CD4-positive, alpha-beta T cell treated with Interferon alpha-2 for 1 hour (primary cell): Measurements from ENCODE around the gene AQP3.
"Not testable (repeated sequence)": the region's sequence is repeated elsewhere in the genome, so short reads cannot be mapped to it uniquely, and the experiment has no call there.

Source experiments
- DNase-seq, 2 donors: peaks; one replicate each; pipeline ENCODE4 v3.0.0-alpha.2; 2020 to 2022

The AQP3 gene

GRCh38 chr9:33464045-33464636, 16.7 kb upstream of the AQP3 start:
- DNase-seq = no peak

GRCh38 chr9:33463151-33463550, 15.8 kb upstream of the AQP3 start:
- no peak for DNase-seq

- DNase-seq = no peak
Observed at GRCh38 chr9:33461492-33461891, 14.1 kb upstream of the AQP3 start.

- no peak for DNase-seq
Observed at GRCh38 chr9:33460854-33461253, 13.5 kb upstream of the AQP3 start.

- no peak for DNase-seq
Observed at GRCh38 chr9:33459115-33459514, 11.7 kb upstream of the AQP3 start.

GRCh38 chr9:33458444-33458843, 11.1 kb upstream of the AQP3 start:
- peak; percentile 53 to 75 for DNase-seq

GRCh38 chr9:33455945-33456344, 8.6 kb upstream of the AQP3 start:
- DNase-seq = peak in 1 of 2 donors; percentile 47

GRCh38 chr9:33455456-33455855, 8.1 kb upstream of the AQP3 start:
- not testable (repeated sequence) for DNase-seq

- not testable (repeated sequence) for DNase-seq
Observed at GRCh38 chr9:33454661-33455026, 7.3 kb upstream of the AQP3 start.

- DNase-seq = no peak
Observed at GRCh38 chr9:33453999-33454660, 6.7 kb upstream of the AQP3 start.

- DNase-seq = no peak
Observed at GRCh38 chr9:33453286-33453860, 6.0 kb upstream of the AQP3 start.

- DNase-seq = peak; percentile 24 to 55
Observed at GRCh38 chr9:33452828-33453271, 5.5 kb upstream of the AQP3 start.

- no peak for DNase-seq
Observed at GRCh38 chr9:33450621-33451146, 3.3 kb upstream of the AQP3 start.

- no peak for DNase-seq
Observed at GRCh38 chr9:33449715-33450114, 2.3 kb upstream of the AQP3 start.

GRCh38 chr9:33447799-33448553, 583 bp upstream of the AQP3 start:
- DNase-seq = no peak

GRCh38 chr9:33446240-33446945, 1.0 kb downstream of the AQP3 start:
- DNase-seq = peak; percentile 20 to 69

- DNase-seq = peak; percentile 9 to 50
Observed at GRCh38 chr9:33445389-33446239, 1.8 kb downstream of the AQP3 start.

- no peak for DNase-seq
Observed at GRCh38 chr9:33443464-33444154, 3.8 kb downstream of the AQP3 start.

- no peak for DNase-seq
Observed at GRCh38 chr9:33443047-33443446, 4.3 kb downstream of the AQP3 start.

- no peak for DNase-seq
Observed at GRCh38 chr9:33442125-33442524, 5.3 kb downstream of the AQP3 start.

GRCh38 chr9:33440609-33441008, 6.8 kb downstream of the AQP3 start:
- DNase-seq = no peak
